ENCODE measurements around the gene ZNF48. TPM values are rescaled to one million over a fixed set of nuclear protein-coding genes. Genes with fewer than 3 reads are reported as not detected.

Gene ZNF48
- total RNA-seq, 1 donor from 2014 or later = 11.1 TPM

DNA sequence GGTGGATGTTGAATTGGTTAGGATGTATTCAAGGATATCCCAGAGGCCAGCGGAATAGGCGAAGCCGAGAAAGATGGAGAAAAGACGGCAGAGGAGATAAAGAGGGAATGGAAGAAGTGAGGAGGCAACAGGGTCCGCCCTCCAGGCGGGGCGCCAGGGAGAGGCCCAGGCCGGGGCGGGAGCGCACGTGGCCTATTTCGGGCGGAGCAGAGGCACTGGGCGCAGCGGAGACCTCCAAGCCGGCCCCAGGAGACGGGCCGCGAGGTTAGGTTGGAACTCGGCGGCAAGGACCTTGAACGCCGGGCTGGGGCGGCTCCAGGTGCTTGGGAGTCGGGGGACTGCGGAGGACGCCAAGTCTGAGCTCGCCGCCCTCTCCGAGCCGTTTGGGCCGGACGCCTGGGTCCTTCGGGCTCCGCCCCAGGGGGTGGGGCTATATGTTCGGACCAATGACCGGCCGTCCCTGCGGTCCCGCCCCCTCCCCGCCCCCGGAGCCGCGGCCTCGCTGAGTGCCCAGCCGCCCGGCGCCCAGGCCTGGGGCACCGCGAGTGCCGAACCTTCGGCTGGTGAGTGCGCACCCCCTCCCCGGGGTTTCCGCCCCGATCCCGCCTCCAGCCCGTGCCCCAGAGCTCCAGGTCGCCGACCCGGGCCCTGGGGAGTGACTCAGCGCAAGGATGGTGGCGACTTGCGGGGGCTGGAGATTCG lies 12.0 kb downstream of the ZNF48 start, which contains the start of gene ZNF771:
Gene ZNF771 (plus strand): TSS at position 505 of the 702 bp plus-strand sequence. CDS start 448 bp downstream, outside the sequence.
- DNase-seq (ENCODE audit: low read depth in 2 of 2) = peak; percentile 82 to 90

- DNase-seq (ENCODE audit: low read depth in 2 of 2) = no peak
These were observed 12.7 kb downstream of the ZNF48 start for GRCh38 chr16:30407804-30408534.

GRCh38 chr16:30409125-30410060 lies 14.2 kb downstream of the ZNF48 start:
- peak; percentile 88 to 91 for DNase-seq (ENCODE audit: low read depth in 2 of 2)

- DNase-seq (ENCODE audit: low read depth in 2 of 2) = no peak
These were observed 18.0 kb downstream of the ZNF48 start for GRCh38 chr16:30413112-30413806.

DNA sequence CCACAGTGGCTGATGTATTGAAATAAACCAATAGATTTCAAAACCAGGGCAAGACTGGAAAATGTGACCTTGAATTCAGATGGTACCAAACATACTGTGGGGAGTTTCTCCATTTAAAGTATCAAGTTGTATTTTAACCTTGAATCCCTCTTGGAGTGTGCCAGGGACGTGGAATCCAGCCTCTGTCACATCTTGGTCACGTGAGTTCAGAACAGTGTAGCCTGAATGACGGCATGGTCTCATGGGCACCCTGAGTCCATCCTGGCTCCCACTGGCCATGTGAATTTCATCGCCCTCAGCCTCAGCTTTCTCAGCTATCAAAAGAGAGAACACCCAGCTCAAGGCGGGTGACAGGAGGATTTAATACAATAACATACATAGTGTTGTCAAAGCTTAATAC lies 18.9 kb downstream of the ZNF48 start:
- DNase-seq (ENCODE audit: low read depth in 2 of 2) = no peak

DNA sequence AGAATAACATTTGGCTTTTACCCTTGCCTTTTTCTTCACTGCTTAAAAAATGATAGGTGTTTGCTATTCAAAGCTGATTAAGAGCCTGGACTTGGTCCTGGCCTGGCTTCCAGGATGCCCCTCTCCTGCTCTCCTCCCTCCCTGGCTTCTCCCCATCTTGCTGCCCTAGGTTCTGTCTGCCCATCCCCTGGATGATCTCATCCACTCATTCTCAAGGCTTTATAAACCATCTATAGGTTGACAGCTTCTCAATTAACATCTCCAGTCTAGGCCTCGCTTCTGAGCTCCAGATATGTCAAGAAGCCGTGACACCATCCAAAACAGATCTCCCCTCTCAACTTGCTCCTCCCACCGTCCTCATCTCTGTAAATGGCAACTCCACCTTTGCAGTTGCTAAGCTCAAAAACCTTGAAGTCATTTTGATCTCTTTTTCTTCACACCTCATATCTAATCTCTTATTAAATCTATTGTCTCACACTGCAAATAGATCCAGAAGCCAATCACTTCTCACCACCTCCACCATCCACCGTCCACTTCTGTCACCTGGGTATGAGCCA lies 20.9 kb downstream of the ZNF48 start:
- DNase-seq (ENCODE audit: low read depth in 2 of 2) = no peak

- DNase-seq (ENCODE audit: low read depth in 2 of 2) = no peak
These were observed 21.7 kb downstream of the ZNF48 start for GRCh38 chr16:30416624-30417528.

GRCh38 chr16:30417529-30418349 lies 22.5 kb downstream of the ZNF48 start:
- peak; percentile 97 to 99 for DNase-seq (ENCODE audit: low read depth in 2 of 2)

DNA sequence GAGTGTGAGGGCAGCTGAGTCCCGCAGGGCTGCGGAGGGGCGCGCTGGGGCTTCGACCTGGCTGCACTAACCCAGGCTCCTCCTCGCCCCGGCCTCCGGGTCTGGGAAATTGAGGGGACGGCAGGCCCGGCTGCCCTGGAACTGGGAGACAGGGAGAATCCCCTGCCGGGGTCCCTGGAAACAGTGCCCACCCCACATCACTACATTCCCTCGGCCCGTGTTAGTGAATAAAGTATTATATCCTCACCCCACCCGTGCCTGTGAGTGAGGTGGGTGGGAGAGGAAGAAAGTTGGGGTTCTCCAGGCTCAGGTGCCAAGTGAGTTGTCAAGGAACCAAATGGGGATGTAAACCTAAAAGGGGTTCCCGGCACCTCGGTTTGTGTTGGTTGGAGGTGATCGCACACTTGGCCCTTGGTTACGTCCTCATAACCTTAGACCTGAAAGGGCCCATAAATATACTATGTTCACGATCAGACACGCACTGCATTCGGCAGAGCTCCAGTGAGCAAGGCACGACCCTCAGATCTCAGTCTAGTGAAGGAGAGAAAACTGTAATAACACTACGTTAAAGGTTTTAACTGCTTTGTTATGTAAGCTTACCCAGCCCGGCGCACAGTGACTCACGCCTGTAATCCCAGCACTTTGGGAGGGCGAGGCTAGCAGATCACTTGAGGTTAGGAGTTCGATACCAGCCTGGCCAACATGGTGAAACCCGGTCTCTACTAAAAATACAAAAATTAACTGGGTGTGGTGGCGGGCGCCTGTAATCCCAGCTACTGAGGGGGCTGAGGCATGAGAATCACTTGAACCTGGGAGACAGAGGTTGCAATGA lies 23.3 kb downstream of the ZNF48 start:
- no peak for DNase-seq (ENCODE audit: low read depth in 2 of 2)

- no peak for DNase-seq (ENCODE audit: low read depth in 2 of 2)
These were observed 25.8 kb downstream of the ZNF48 start for GRCh38 chr16:30421010-30421409.

DNA sequence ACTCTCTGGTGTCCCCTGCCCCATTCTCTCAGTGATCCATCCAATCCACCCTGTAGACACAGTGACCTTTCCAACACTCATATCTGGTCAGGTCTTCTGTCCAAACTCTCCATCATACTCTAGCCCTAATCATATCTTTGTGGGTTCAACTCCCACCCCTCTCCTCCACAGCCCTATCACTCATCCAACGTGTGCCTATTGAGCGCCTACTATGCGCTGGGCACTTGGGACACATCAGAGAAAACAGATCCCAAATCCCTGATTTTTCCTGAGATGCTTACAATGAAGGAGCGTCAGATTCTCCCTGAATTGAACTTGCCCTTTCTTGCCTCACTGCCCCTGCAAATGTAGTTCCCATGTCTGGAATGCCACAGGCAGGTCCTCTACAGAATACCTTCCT lies 32.8 kb downstream of the ZNF48 start:
- no peak for DNase-seq (ENCODE audit: low read depth in 2 of 2)

DNA sequence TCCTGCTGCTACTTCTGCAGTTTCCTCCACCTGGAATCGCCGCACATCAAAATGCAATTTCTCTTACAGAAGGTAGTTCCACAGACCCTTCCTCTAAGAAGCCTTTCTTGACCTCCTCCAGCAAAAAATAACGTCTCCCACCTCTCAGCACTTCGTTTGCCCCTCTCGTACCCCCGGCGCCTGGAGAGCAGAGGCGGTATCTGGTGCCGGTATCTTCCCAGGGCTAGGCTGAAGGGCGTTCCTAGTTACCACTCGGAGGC lies 34.1 kb downstream of the ZNF48 start:
- no peak for DNase-seq (ENCODE audit: low read depth in 2 of 2)

GRCh38 chr16:30429678-30430427 lies 34.6 kb downstream of the ZNF48 start, which contains the start of gene DCTPP1:
Gene DCTPP1 (minus strand): TSS chr16:30430030. CDS start chr16:30429980, 50 bp downstream.
- DNase-seq (ENCODE audit: low read depth in 2 of 2) = peak; percentile 97 to 98

DNA sequence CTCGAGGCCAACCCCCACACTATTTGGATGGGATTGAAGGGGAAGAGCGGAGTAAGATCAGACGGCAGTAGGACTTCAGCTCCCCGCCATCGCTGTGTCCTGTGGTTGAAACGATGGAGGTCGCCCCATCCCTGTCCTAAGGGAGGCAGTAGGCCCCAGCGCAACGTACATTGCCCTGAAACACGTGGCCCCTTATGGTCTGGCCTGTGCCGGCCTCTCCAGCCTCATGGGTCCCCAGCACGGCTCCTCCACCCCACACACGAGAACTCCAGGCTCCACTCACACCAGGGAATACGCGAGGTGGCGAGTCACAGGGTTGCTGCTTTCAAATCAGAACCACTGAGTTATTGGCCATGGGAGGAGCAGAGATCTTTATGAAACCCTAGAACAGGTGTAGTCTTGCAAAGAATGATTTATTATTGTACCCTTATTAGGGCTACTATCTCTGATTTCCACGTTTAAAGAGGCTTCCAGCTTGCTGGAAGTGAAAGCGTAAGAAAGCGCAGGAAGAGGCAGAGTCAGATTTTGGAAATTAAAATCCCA lies 35.3 kb downstream of the ZNF48 start:
- no peak for DNase-seq (ENCODE audit: low read depth in 2 of 2)

DNA sequence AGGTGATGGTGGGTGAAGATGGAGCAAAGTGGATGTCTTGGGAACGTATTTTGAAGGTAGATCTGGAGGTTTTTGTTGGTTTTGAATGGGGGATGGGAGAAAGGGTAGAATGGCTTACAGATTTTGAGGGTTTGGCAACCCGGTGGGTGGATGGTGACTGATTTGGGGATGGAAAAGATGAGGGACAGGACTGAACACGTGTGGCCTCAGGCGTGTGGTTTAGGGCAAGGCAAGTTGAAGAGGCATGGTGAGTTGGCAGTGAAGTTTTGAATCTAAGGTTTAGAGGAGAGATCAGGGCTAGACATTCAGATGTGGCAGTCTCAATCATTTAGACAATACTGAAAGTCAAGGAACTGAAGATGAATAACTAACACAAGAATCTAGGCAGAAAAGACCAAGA lies 39.6 kb downstream of the ZNF48 start:
- DNase-seq (ENCODE audit: low read depth in 2 of 2) = no peak

DNA sequence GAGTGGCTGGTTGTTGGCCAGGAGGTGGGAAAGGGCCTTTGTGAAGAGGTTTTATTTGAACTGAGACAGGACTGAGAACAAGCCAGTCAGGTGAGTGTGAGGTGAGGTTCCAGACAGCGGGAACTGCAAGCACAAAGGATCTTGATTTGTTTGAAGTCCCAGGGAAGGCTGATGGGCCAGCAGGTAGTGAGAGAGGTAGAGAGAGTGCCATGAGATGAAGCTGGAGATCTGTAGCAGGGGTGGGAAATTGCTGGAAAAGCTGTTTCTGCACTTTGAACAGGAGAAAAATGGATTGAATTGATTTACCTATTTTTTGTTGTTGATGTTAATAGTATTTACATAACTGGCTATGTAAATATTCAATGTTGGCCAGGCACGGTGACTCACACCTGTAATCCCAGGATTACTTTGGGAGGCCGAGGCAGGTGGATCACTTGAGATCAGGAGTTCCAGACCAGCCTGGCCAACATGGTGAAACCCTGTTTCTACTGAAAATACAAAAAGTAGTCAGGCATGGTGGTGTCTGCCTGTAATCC lies 42.4 kb downstream of the ZNF48 start:
- no peak for DNase-seq (ENCODE audit: low read depth in 2 of 2)

DNA sequence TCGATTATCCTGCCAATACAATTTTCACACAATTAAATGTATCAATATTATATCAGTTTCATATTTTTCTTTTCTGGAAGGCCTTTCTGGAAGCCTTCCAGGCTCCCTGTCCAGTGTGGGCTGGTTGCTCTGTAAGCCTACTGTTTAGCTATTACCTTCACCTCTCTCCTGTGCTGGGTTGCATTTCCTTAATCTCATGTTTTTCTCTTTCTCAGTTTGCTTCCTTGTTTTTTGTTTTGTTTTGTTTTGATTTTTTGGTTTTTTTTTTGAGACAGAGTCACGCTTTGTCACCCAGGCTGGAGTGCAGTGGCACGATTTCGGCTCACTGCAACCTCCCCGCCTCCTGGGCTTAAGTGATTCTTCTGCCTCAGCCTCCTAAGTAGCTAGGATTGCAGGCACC lies 43.6 kb downstream of the ZNF48 start:
- no peak for DNase-seq (ENCODE audit: low read depth in 2 of 2)

Measured in lung microvascular endothelial cell (primary cell).